GM12892 (cell line): ENCODE measurements around the gene CHRNG.

ENCODE experiments used
- POLR2A ChIP-seq: IDR thresholded peaks from 2 replicates; pipeline ENCODE4 v1.6.1; 2011; ENCODE audit warnings: low read depth, low read length, control low read depth
- POLR2AphosphoS5 ChIP-seq: IDR thresholded peaks from 2 replicates; pipeline ENCODE4 v1.6.1; 2011; ENCODE audit warnings: low read depth, low read length, control low read depth
- TAF1 ChIP-seq: IDR thresholded peaks from 2 replicates; pipeline ENCODE4 v1.6.1; 2011; ENCODE audit warnings: low read depth, mild to moderate bottlenecking, control low read depth, low read length, borderline replicate concordance

- TF ChIP-seq POLR2AphosphoS5 (no peak), POLR2A (no peak), TAF1 (no peak)
These were observed 16.1 kb upstream of the CHRNG start for GRCh38 chr2:232523402-232523681.
